CD4-positive, alpha-beta T cell treated with Interleukin-1 beta for 1 hour (primary cell): ENCODE measurements around the gene RYR3.
"Not testable (repeated sequence)": the region's sequence is repeated elsewhere in the genome, so short reads cannot be mapped to it uniquely, and the experiment has no call there.

Experiments used
- DNase-seq, 2 donors: peaks; one replicate each; pipeline ENCODE4 v3.0.0-alpha.2; 2020 to 2022

Gene RYR3

GRCh38 chr15:33795070-33795469 lies 484.3 kb downstream of the RYR3 start:
- no peak for DNase-seq

GRCh38 chr15:33797651-33798050 lies 486.9 kb downstream of the RYR3 start:
- no peak for DNase-seq

GRCh38 chr15:33801954-33802353 lies 491.2 kb downstream of the RYR3 start:
- DNase-seq: no peak

- DNase-seq: no peak
Observed at GRCh38 chr15:33807665-33808064, 496.9 kb downstream of the RYR3 start.

GRCh38 chr15:33808720-33809457 lies 498.1 kb downstream of the RYR3 start:
- DNase-seq: no peak

- DNase-seq: no peak
Observed at GRCh38 chr15:33810073-33810595, 499.4 kb downstream of the RYR3 start.

- no peak for DNase-seq
Observed at GRCh38 chr15:33810806-33811205, 500.0 kb downstream of the RYR3 start.

GRCh38 chr15:33813891-33814290 lies 503.1 kb downstream of the RYR3 start:
- no peak for DNase-seq

GRCh38 chr15:33819499-33819898 lies 508.7 kb downstream of the RYR3 start:
- DNase-seq: not testable (repeated sequence)

- no peak for DNase-seq
Observed at GRCh38 chr15:33822479-33822878, 511.7 kb downstream of the RYR3 start.

- DNase-seq: no peak
Observed at GRCh38 chr15:33823119-33823518, 512.4 kb downstream of the RYR3 start.

GRCh38 chr15:33825453-33825852 lies 514.7 kb downstream of the RYR3 start:
- no peak for DNase-seq

GRCh38 chr15:33826201-33826600 lies 515.4 kb downstream of the RYR3 start:
- no peak for DNase-seq

GRCh38 chr15:33830351-33830750 lies 519.6 kb downstream of the RYR3 start:
- no peak for DNase-seq

GRCh38 chr15:33831646-33832045 lies 520.9 kb downstream of the RYR3 start:
- no peak for DNase-seq

- DNase-seq: no peak
Observed at GRCh38 chr15:33834892-33835743, 524.4 kb downstream of the RYR3 start.

GRCh38 chr15:33837294-33837693 lies 526.5 kb downstream of the RYR3 start:
- DNase-seq: no peak

GRCh38 chr15:33839540-33839939 lies 528.8 kb downstream of the RYR3 start:
- DNase-seq: no peak

GRCh38 chr15:33840615-33841014 lies 529.8 kb downstream of the RYR3 start:
- DNase-seq: no peak

GRCh38 chr15:33844186-33844585 lies 533.4 kb downstream of the RYR3 start:
- DNase-seq: no peak

GRCh38 chr15:33844597-33844996 lies 533.8 kb downstream of the RYR3 start:
- no peak for DNase-seq

- DNase-seq: no peak
Observed at GRCh38 chr15:33846142-33846541, 535.4 kb downstream of the RYR3 start.

GRCh38 chr15:33846862-33847261 lies 536.1 kb downstream of the RYR3 start:
- DNase-seq: no peak

GRCh38 chr15:33848011-33848410 lies 537.2 kb downstream of the RYR3 start:
- DNase-seq: no peak
